Midbrain (tissue), 1 donor: ENCODE data around the gene ZNF564.
A peak's percentile ranks its signal among the peaks of the same experiment; 100 is the strongest.
"Not testable (repeated sequence)": the region's sequence is repeated elsewhere in the genome, so short reads cannot be mapped to it uniquely, and the experiment has no call there.

Experiments used
- DNase-seq: peaks from one replicate; lab custom pipeline; 2025; lab: John Stamatoyannopoulos, UW

ZNF564 gene

DNA sequence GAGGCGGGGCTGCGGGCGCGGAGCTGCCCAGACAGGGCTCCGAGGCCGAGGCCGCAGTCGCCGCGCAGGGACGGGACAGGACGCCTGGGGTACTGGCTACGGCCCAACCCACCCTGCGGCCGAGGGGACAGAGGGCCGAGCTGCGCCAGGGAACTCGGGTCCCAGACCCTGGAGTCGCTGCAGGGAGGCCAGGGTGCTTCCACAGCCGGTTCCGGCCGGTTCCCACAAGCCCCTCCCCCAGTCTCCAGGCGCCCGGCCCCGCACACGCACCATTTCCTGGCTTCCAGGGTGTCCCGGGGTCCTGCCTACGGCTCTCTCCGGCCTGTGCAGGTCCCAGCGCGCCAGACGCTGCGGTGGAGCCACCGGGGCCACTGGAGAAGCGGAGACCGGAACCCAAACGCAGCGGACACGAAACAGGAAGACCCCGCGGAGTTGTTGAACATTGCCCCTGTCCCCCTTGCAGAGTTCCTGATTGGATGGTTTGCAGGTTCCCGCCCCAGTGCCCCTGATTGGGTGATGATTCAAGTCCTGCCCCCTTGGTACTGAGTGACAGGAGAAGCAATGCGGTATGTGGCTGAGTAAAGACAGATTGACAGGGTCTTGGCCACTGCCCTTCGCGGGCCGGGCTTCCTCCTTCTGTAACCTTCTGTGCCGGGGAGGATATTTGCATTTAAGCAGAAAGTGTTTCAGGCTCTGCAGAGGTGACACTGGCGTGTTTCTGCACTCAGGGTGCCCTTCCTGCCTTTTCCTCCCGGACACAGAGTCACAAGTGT, at the start of gene ZNF564:
Gene ZNF564, minus strand, starts transcription at position 423 of the 773 bp plus-strand sequence. Its CDS starts 150 bp downstream, at position 273.
- peak; percentile 98 for DNase-seq

GRCh38 chr19:12597594-12597993, 46.3 kb upstream of the ZNF564 start:
- DNase-seq, result no peak

DNA sequence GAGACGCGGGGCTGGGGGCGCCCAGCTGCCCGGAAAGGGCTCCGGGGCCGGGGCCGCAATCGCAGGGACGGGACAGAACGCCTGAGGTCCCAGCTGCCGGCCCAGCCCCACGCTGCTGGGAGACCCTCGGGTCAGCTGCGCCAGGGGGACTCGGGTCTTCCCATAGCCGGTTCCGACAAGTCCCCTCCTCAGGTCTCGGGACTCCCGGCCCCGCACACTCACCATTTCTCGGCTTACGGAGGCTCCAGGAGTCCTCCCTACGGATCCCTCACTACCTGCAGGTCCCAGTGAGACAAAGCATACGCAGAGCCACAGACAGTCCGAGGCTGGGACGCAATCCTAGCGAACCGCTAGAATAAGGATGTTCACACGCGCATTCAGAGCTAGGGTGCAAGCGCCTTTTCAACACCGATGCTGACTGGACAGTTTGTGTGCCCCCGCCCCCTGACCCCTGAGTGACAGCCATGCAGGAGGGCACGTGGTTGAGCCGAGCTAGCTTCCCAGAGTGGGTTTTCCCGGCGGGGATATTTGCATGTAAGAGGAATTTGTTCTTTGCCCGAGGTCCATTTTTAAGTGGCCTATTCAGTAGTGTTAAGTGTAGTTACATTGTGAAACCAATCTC, 45.8 kb upstream of the ZNF564 start:
- no peak for DNase-seq

GRCh38 chr19:12596485-12596884, 45.2 kb upstream of the ZNF564 start:
- no peak for DNase-seq

DNA sequence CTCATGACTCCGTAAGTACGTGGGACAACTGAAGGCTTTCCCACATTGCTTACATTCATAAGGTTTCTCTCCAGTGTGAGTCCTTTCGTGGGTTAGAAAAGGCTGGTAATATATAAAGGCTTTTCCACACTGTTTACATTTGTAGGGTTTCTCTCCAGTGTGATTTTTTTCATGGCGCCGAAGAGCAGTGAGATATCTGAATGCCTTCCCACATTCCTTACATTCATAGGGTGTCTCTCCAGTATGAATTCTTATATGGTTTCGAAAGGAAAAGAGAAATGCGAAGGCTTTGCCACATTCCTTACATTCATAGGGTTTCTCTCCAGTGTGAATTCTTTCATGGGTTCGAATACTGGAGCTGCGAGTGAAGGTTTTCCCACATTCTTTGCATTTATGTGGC, 29.8 kb upstream of the ZNF564 start:
- no peak for DNase-seq

- no peak for DNase-seq
These were observed 29.0 kb upstream of the ZNF564 start for GRCh38 chr19:12580180-12580694.

GRCh38 chr19:12578641-12579040, 27.4 kb upstream of the ZNF564 start:
- no peak for DNase-seq

GRCh38 chr19:12574036-12574435, 22.8 kb upstream of the ZNF564 start:
- DNase-seq, result no peak

- DNase-seq, result no peak
These were observed 16.7 kb upstream of the ZNF564 start for GRCh38 chr19:12567951-12568350.

GRCh38 chr19:12566380-12566779, 15.1 kb upstream of the ZNF564 start:
- not testable (repeated sequence) for DNase-seq

DNA sequence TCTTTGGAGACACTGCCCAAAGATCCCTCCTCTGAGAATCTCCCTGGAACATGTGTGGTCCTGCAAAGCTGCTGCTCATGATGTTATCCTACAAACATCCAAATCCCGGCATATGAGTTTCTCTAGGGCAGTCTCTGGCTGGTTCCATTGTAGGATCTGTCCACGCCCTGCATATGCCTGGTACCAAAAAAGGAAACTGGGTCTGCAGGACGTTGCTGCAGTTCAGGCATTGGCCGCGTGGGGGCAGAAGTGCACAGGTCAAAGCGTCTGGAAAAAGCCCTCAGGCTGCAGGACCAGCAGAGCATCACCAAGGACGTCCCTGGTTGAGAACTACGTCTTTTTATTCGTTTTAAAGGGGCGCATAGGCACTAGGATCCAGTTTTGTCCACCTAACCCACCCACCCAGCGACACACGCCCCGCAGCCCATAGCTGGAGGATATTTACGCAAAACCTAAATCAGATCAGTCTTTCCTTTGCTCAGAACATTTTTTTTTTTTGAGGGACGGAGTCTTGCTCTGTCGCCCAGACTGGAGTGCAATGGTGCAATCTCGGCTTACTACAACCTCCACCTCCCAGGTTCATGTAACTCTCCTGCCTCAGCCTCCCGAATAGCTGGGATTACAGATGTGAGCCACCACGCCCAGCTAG, 12.9 kb upstream of the ZNF564 start:
- DNase-seq, result peak; percentile 93

DNA sequence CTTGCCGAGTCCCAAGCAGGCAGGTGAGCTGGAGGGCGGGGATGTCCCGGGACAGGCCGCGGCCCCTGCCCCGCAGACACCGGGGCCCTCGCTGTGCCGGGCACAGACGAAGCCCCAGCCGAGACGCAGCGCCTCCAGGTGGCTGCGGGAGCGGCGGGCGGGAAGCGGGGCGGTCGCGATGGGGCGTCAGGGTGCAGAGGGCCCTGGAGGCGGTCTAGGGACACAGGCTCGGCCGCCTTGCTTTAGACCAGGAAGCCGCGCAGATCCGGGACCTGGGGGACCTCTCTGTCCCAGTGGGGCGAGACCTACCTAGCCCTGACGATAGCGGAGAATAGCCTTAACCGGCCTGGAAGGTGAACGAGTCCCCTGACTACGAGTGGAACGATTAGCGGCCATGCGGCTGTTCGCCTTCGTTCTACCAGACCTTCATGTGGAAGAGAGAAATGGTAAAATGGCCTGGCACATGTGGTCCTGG, 4.2 kb upstream of the ZNF564 start:
- DNase-seq, result no peak

DNA sequence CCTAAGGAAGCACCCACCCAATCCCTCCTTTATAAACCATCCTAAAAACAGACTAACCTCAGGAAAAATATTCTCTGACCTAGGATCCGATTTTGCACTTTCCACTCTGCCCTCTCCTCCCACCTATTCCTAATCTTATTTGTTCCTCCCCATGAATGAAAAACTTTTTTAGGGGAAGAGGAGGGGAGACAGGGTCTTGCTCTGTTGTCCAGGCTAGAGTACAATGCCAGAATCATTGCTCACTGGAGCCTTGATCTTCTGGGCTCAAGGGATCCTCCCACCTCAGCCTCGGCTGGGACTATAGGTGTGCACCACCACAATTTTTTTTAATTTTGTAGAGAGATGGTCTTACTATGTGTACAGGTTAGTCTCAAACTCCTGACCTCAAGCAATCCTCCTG, 4.4 kb downstream of the ZNF564 start:
- DNase-seq, result no peak

- DNase-seq, result no peak
These were observed 5.2 kb downstream of the ZNF564 start for GRCh38 chr19:12546068-12546467.

DNA sequence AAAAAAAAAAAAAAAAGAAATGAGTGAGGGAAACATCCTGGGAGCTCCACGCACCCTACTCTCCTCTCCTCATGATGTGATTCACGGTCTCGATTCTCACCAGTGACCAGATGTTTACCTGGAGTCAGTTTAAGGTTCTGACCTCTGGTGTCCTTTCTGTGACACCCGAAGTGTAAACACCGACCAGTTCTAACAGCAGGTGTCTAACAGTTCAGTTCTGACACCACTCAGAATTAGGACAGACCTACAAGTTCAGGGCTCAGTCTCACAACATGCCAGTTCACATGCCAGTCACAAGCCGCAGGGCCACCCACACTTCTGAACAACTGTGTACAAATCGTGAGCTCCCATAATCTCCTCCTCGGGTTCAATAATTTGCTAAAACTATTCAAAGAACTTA, 6.0 kb downstream of the ZNF564 start:
- DNase-seq, result no peak

DNA sequence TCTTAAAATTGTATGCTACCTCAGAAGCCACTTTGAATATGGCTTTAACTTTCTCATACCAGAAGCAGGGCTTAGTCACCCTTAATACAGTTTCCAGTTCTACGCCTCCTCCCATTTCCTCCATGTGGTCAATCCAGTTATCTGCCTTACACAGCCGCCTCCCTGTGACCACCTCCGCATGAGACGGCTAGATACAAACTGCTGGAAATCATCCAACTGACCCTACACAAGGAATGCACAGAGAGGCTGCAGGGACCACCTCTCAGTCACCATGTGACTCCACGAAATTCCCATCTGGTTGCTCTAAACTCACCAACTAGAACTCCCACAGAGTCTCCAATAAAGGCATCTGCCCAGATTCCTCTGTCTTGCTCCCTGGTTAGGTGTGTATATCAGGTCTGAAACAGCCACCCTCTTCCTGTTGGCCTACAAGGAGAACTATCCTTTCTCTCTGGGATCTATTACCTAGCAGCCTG, 6.8 kb downstream of the ZNF564 start:
- DNase-seq, result no peak

DNA sequence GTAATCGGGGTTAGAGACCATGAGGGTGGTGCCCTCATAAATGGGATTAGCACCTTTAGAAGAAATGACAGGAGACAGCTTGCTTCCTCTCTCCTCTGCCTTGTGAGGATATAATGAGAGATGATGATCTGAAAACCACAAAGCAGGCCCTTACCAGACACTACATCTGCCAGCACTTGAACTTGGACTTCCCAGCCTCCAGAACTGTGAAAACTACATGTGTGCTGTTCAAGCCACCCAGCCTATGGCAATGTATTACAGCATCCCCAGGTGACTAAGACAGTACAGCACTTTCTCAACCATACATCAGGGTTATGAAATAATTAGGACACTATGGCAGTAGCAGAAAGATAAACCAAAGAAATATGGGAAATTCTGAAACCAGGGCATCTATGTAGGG, 7.4 kb downstream of the ZNF564 start:
- DNase-seq, result no peak

- DNase-seq, result no peak
These were observed 24.0 kb downstream of the ZNF564 start for GRCh38 chr19:12527034-12527836.

DNA sequence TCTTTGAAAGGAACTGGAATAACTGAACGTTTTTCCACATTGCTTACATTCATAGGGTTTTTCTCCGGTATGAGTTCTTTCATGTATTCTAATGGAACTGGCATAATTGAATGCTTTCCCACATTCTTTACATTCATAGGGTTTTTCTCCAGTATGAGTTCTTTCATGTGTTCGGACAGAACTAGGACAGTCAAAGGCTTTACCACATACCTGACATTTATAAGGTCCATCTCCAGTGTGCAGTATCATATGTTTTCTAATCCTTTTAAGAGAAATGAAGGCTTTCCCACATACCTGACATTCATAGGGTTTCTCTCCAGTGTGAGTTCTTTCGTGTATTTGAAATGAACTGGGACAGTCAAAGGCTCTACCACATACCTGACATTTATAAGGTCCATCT, 24.7 kb downstream of the ZNF564 start:
- no peak for DNase-seq

GRCh38 chr19:12521996-12522395, 29.3 kb downstream of the ZNF564 start:
- no peak for DNase-seq

DNA sequence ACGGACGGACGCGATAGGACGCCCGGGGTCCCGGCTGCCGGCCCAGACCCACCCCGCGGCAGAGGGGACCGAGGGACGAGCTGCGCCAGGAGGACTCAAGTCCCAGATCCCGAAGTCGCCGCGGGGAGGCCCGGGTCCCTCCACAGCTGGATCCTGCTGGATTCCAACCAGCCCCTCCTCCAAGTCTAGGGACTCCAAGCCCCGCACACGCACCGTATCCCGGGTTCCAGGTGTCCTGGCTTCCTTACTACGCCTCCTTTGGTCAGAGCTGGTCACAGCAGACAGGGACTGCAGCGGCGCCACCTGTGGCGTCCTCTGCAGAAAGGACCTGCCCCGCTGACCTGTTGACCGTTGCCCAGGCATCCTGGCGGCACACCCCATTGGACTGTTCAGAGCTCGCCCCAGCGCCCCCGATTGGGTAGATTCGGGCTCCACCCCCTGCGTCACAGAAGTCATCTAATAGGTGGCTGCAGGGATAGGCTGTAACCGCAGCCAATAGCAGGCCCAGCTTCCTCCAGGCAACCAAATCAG, 37.7 kb downstream of the ZNF564 start:
- DNase-seq, result peak; percentile 20

DNA sequence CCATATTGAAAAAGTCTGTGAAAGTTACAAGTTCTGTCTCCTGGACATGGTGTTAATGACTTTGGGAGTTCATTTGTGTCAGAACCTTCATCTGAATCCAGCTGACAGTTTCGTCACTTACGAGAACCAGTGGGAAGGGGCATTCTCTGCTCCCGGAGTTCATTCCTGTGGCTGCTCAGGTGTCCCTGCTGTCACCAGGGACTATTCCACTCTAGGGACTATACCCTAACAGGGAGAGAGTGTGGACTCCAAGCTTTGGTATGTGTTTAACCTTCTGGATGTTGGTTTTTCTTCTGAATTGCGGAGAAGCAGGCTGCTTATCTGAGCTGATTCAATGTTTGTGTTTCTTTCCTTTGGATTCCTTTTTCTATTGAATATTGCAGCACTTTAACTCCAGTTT, 54.2 kb downstream of the ZNF564 start:
- DNase-seq, result no peak
